ENCODE data around the gene MEGF6. TPM values are rescaled to one million over a fixed set of nuclear protein-coding genes. Genes with fewer than 3 reads are reported as not detected.

Gene MEGF6
- total RNA-seq, 1 donor from 2014 or later = 198 TPM

GRCh38 chr1:3604997-3605823, 6.1 kb downstream of the MEGF6 start:
- no peak for DNase-seq (ENCODE audit: low spot score)
- no peak overlapping the region for H3K4me3 Mint-ChIP-seq (ENCODE audit: unreplicated experiment)
- H3K36me3 Mint-ChIP-seq (ENCODE audit: low read depth, unreplicated experiment) = peaks cover 3% of the 10 kb centered on the region

GRCh38 chr1:3604468-3604974, 6.8 kb downstream of the MEGF6 start:
- H3K27ac Mint-ChIP-seq (ENCODE audit: unreplicated experiment) = no peak overlapping the region
- no peak for TF ChIP-seq CTCF (IDR thresholded peaks at IDR 0.05; ENCODE audit: unreplicated experiment)
- peaks cover 14% of the 10 kb centered on the region for H3K27me3 Mint-ChIP-seq (ENCODE audit: unreplicated experiment)
- no peaks in the 10 kb centered on the region for H3K9me3 Mint-ChIP-seq (ENCODE audit: unreplicated experiment)
- H3K36me3 Mint-ChIP-seq (ENCODE audit: low read depth, unreplicated experiment) = peaks cover 3% of the 10 kb centered on the region
- peaks cover 15% of the 10 kb centered on the region for H3K4me1 Mint-ChIP-seq (ENCODE audit: unreplicated experiment)
- no peak overlapping the region for H3K4me3 Mint-ChIP-seq (ENCODE audit: unreplicated experiment)
- DNase-seq (ENCODE audit: low spot score) = no peak

More at GRCh38 chr1:3604997-3605823, 6.1 kb downstream of the MEGF6 start:
- peaks cover 13% of the 10 kb centered on the region for H3K27me3 Mint-ChIP-seq (ENCODE audit: unreplicated experiment)
- H3K4me1 Mint-ChIP-seq (ENCODE audit: unreplicated experiment) = peaks cover 15% of the 10 kb centered on the region
- no peak for TF ChIP-seq CTCF (IDR thresholded peaks at IDR 0.05; ENCODE audit: unreplicated experiment)
- no peaks in the 10 kb centered on the region for H3K9me3 Mint-ChIP-seq (ENCODE audit: unreplicated experiment)
- no peak overlapping the region for H3K27ac Mint-ChIP-seq (ENCODE audit: unreplicated experiment)

- H3K36me3 Mint-ChIP-seq (ENCODE audit: low read depth, unreplicated experiment) = peaks cover 3% of the 10 kb centered on the region
- DNase-seq (ENCODE audit: low spot score) = no peak
- peaks cover 13% of the 10 kb centered on the region for H3K27me3 Mint-ChIP-seq (ENCODE audit: unreplicated experiment)
- H3K4me3 Mint-ChIP-seq (ENCODE audit: unreplicated experiment) = no peak overlapping the region
- H3K27ac Mint-ChIP-seq (ENCODE audit: unreplicated experiment) = no peak overlapping the region
- TF ChIP-seq CTCF (IDR thresholded peaks at IDR 0.05; ENCODE audit: unreplicated experiment) = no peak
- H3K9me3 Mint-ChIP-seq (ENCODE audit: unreplicated experiment) = no peaks in the 10 kb centered on the region
- peaks cover 13% of the 10 kb centered on the region for H3K4me1 Mint-ChIP-seq (ENCODE audit: unreplicated experiment)
Measured at GRCh38 chr1:3603571-3604467, 7.5 kb downstream of the MEGF6 start.

GRCh38 chr1:3603156-3603555, 8.2 kb downstream of the MEGF6 start:
- no peaks in the 10 kb centered on the region for H3K9me3 Mint-ChIP-seq (ENCODE audit: unreplicated experiment)

More at GRCh38 chr1:3603156-3603555, 8.2 kb downstream of the MEGF6 start:
- TF ChIP-seq CTCF (IDR thresholded peaks at IDR 0.05; ENCODE audit: unreplicated experiment) = no peak
- peaks cover 13% of the 10 kb centered on the region for H3K27me3 Mint-ChIP-seq (ENCODE audit: unreplicated experiment)
- H3K4me1 Mint-ChIP-seq (ENCODE audit: unreplicated experiment) = peaks cover 7% of the 10 kb centered on the region
- no peak overlapping the region for H3K4me3 Mint-ChIP-seq (ENCODE audit: unreplicated experiment)
- no peak for DNase-seq (ENCODE audit: low spot score)
- no peak overlapping the region for H3K27ac Mint-ChIP-seq (ENCODE audit: unreplicated experiment)
- peaks cover 3% of the 10 kb centered on the region for H3K36me3 Mint-ChIP-seq (ENCODE audit: low read depth, unreplicated experiment)

All from endothelial cell (in vitro differentiated cells).